Hematopoietic multipotent progenitor cell treated with erythropoietin and hydrocortisone succinate and interleukin-3 and kit ligand, for 6 days (in vitro differentiated cells): Measurements from ENCODE around the gene CLIC2.
"Not testable (repeated sequence)": the region's sequence is repeated elsewhere in the genome, so short reads cannot be mapped to it uniquely, and the experiment has no call there.

Source experiments
- DNase-seq: peaks from one replicate; pipeline ENCODE4 v3.0.0-alpha.2; 2015

Gene CLIC2

DNA sequence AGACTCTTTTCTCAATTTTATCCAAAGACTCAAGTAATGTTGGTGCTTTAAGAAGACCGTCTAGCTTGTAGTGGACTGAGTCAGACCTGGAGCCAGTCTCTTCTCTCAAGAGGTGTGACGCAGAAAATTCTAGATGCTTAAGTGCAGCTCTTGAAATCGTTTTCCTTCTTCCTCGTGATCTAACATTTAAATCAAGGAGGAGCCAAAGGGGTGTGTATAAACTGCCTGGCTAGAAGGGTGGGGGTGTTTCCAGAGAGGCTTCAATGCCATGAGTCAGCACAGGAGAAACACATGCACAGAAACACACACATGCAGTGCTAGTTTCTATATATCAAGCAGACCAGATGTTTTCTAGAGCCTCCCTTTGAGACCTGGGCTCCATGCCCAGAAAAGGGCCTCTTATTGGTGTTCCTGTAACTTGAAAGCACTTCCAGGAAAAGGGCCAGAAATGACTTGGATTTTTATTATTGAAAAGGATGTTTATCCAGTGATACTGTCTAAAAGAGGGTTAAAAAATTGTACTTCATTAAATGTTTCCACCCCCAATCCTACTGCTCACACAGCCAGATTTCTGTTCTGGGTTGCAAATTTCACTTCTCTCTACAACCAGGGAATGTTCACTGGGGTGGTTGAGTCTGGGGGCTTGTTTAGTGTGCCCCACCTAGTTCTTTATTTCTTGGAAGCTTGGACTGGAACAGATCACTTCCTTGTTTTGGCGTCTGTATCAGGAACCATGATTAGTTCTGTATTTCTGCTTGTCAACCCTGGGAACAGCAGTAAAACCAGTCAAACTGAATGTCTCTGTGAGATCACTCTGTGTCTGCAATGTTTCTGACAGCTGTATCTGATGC, at the start of gene CLIC2:
CLIC2 (minus strand) TSS at position 129 of the 851 bp plus-strand sequence. CDS start 187 bp downstream, outside the sequence.
- peak; percentile 95 for DNase-seq

DNA sequence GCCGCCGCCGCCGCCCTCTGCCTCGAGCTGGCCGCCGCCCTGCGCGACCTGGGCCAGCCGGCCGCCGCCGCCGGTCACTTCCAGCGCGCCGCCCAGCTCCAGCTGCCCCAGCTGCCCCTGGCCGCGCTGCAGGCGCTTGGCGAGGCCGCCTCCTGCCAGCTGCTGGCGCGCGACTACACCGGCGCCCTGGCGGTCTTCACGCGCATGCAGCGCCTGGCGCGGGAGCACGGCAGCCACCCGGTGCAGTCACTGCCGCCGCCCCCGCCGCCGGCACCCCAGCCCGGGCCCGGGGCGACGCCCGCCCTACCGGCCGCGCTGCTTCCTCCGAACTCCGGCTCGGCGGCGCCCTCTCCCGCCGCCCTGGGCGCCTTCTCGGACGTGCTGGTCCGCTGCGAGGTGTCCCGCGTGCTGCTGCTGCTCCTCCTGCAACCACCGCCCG, 48.1 kb upstream of the CLIC2 start:
- not testable (repeated sequence) for DNase-seq

DNA sequence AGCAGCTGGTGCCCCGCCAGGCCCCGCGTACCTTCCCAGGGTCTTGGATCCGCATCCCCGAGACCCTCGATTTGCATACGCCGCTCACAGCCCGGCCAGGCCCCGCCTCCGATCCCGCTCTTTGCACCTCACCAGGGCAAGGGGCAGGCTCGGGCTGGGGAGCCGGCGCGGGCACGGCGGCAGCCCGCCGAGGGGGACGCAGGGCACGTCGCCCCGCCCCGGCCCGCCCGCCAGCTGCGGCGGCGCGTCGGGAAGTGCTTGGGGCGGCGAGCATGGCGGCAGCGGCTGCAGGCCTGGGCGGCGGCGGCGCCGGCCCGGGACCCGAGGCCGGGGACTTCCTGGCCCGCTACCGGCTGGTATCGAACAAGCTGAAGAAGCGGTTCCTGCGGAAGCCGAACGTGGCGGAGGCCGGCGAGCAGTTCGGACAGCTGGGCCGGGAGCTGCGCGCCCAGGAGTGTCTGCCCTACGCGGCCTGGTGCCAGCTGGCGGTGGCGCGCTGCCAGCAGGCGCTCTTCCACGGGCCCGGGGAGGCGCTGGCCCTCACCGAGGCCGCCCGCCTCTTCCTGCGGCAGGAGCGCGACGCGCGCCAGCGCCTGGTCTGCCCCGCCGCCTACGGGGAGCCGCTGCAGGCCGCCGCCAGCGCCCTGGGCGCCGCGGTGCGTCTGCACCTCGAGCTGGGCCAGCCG, 47.6 kb upstream of the CLIC2 start, which contains the start of gene F8A2:
F8A2 (plus strand) TSS at position 253 of the 686 bp plus-strand sequence; CDS start at position 273, 20 bp downstream.
- not testable (repeated sequence) for DNase-seq

GRCh38 chrX:155379802-155380201, 45.4 kb upstream of the CLIC2 start:
- DNase-seq: not testable (repeated sequence)

DNA sequence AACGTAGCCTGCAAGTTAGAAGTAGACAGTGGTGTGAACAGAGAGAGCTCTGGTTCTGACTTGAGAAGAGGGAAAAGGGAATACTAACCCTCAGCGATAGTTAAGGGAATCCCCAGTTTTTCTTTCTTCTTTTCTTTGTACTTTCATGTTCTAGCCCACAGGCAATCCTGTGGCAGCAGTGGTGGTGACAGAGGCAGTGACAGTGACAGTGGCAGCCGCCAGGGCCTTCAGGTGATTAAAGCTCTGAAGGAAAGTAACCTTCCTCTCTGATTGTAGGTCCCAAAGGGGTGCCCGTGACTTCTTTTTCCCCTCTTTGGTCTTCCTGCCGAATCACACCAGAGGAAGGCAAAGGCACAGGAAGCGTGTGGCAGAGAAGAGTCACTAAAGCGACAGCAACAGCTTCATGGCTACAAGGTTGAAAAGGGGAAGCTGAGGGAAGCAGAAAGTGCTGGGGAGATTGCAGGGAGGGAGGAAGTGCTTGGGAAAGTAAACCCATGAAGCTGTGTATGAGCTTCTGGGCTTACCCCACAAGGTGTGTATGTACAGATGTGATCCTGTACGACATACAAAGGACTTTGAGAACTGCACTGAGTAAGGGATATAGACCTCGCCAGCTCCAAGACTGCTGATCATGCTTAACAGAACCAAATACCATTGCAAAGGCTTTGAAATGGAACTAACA, 39.5 kb upstream of the CLIC2 start:
- DNase-seq: not testable (repeated sequence)

- not testable (repeated sequence) for DNase-seq
Observed at GRCh38 chrX:155363712-155364111, 29.3 kb upstream of the CLIC2 start.

GRCh38 chrX:155349448-155349847, 15.0 kb upstream of the CLIC2 start:
- DNase-seq: not testable (repeated sequence)

- not testable (repeated sequence) for DNase-seq
Observed at GRCh38 chrX:155345689-155346088, 11.3 kb upstream of the CLIC2 start.

DNA sequence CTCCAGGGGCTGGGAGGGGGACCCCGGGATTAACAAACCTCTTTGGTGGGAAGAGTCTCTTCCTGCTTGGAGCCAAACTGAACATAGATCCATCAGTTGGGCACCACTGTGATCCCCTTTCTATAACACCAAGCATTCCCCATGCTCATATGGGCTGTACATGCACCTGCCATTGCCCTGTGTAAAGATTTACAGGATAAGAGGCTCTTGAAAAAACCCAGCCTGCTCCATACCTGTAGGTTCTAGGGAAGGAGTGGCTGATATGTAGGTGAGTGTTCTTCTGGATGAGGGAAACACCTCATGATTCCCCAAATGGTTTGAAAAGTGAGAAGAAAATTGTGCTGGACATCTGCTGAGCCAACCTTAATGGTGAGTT, 911 bp upstream of the CLIC2 start:
- not testable (repeated sequence) for DNase-seq

- DNase-seq: peak; percentile 7
Observed at GRCh38 chrX:155333544-155334100, 792 bp downstream of the CLIC2 start.

GRCh38 chrX:155330992-155331391, 3.4 kb downstream of the CLIC2 start:
- DNase-seq: no peak

- DNase-seq: no peak
Observed at GRCh38 chrX:155329293-155329692, 5.1 kb downstream of the CLIC2 start.

- DNase-seq: no peak
Observed at GRCh38 chrX:155326610-155327009, 7.8 kb downstream of the CLIC2 start.

DNA sequence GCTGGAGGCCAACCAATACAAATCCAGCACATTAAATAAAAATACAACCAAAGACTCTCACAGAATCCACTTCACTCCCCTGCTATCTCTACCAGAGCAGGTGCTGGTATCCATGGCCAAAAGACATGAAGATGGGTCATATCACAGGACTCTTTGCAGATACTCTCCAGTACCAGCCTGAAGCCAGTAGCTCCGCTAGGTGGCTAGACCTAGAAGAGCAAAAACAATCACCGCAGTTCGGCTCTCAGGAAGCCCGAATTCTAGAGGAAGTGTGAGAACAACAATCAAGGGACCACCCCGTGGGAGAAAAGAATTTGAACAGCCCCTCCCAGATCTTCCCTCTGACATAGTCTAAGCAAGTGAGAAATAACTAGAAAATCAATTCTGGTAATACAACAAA, 20.2 kb downstream of the CLIC2 start:
- no peak for DNase-seq

DNA sequence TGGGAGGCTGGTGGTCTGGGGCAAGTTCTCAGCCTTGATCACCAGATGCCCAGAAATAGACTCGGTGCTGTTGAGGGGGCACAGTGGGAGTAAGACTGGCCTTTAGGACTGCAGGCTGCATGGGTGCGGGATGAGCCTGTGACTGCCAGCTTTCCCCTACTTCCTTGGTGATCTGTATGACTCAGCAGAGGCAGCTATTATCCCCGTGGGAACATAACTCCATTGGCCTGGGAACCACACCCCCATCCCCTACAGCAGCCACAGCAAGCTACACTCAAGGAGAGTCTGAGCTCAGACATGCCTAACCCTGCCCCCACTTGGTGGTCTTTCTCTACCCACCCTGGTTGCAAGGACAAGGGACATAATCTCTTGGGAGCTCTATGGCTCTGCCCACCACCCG, 20.6 kb downstream of the CLIC2 start:
- no peak for DNase-seq

DNA sequence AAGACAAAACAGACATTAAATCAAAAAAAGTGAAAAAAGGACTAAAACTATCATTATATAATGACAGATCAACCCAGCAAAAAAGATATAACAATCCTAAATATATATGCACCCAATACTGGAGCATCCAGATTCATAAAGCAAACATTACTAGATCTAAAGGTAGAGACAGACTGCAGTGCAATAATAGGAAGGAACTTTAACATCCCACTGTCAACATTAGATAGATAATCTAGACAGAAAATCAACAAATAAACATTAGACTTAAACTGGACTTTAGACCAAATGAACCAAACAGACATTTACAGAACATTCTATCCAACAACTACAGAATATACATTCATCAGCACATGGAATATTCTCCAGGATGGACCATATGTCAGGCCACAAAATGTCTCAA, 40.6 kb downstream of the CLIC2 start:
- no peak for DNase-seq

- DNase-seq: no peak
Observed at GRCh38 chrX:155279873-155280272, 54.5 kb downstream of the CLIC2 start.

DNA sequence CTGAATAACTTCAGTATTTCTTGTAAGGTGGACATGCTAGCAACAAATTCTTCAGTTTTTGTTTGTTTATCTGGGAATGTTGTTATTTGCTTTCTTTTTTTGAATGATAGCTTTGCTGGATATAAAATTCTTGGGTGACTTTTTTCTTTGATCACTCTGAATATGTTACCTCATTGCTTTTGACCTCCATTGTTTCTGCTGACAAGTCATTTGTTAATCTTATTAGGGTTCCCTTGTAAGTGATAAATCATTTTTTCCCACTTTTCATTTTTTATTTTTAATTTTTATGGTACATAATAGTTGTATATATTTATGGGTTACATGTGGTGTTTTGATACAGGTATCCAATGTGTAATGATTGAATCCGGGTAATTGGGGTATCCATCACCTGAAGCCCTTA, 63.4 kb downstream of the CLIC2 start:
- DNase-seq: no peak

GRCh38 chrX:155267995-155268394, 66.4 kb downstream of the CLIC2 start:
- DNase-seq: not testable (repeated sequence)

DNA sequence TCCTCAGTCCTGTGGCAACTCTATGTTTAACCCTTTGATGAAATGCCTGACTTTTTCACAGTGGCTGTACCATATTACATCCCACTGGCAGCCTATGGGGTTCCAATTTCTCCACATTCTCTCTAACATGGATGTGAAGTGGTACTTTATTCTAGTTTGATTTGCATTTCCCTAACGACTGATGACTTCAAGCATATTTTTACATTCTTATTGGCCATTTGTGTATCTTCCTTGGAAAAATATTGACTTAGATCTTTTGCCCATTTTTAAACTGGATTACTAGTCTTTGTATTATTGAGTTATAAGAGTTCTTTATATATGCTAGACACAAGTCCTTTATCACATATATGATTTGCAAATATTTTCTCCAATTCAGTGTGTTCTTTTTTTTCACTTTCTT, 68.0 kb downstream of the CLIC2 start:
- DNase-seq: no peak

DNA sequence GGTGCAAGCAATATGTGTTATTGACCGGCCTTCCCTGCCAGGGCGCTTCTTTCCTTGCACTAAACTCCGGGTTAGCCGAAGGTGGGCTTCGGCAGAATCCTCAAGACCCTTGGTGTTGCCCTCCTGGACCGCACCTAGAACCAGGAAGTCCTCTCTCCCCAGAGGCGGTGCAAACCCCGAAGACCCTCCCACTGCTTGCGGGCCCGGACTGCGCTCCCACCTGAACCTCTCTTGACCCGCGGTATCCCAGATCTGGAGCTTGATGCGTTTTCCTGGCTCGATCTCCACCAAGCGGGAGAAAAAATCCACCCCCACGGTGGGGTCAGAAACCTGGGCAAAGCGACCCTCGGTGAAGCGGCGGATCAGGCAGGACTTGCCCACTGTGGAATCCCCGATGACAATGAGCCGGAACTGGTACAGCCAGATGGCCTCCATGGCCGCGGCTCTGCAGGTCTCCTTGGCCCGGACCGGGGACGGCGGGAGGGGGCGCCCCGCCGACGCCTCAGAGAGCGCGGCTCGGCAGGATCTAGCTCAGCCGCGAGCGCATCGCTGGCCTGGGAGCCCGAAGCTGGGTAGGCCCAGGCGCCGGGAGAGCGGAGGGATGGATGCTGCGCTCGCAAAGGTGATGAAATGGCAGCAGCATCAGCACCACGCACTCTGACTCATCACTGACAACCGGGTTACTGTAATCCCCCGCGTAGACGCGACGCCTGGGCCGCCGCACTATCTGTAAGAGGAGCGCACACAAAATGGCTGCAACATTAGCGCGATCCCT, 70.4 kb downstream of the CLIC2 start, which contains the start of gene RAB39B:
RAB39B (minus strand) TSS at position 638 of the 775 bp plus-strand sequence; CDS start at position 435, 203 bp downstream.
- peak; percentile 83 for DNase-seq
